Naive thymus-derived CD4-positive, alpha-beta T cell (primary cell): ENCODE results near the gene TMEM30A. TPM values are rescaled to one million over a fixed set of nuclear protein-coding genes. Genes with fewer than 3 reads are reported as not detected.

Experiments
- ATAC-seq: fragments of 150-1000 bp; cut with Tn5 transposase; 2 replicates; pipeline ENCODE4 v1.10.0; 2021; ENCODE audit warnings: mild to moderate bottlenecking, moderate library complexity
- CTCF ChIA-PET: fragments of 350-600 bp; sonication (Branson Sonifier 250); formaldehyde crosslinking; loops from one replicate; lab custom pipeline; 2021; ENCODE audit warnings: antibody characterized with exemption; lab: Charles Lee
- POLR2A ChIA-PET: fragments of 350-600 bp; sonication (Branson Sonifier 250); formaldehyde crosslinking; loops from one replicate; lab custom pipeline; 2021; ENCODE audit warnings: antibody characterized with exemption, inconsistent platforms; lab: Charles Lee
- DNase-seq, 9 donors: peaks; one replicate each; pipeline versions ENCODE4 v3.0.0 to v3.0.0-alpha.2; 2020 to 2022; ENCODE audit warnings: mixed read lengths in 1 of 9
- H3K27ac ChIP-seq: one replicate; pipeline ENCODE4 v1.7.0; 2013; ENCODE audit warnings: mild to moderate bottlenecking, low read depth, low read length, moderate library complexity
- H3K27me3 ChIP-seq, 2 donors: one replicate each; pipeline ENCODE4 v1.7.0; 2013; ENCODE audit warnings: low read length in 2 of 2, mild to moderate bottlenecking in 2 of 2, moderate library complexity in 2 of 2; ENCODE audit not compliant: control insufficient read depth in 2 of 2, insufficient read depth in 2 of 2
- H3K36me3 ChIP-seq, 3 experiments: 1 replicate in 2 of 3; 2 replicates in 1 of 3; pipeline ENCODE4 v1.7.0; 2013; ENCODE audit warnings: low read length in 3 of 3, mild to moderate bottlenecking in 3 of 3, moderate library complexity in 1 of 3; ENCODE audit not compliant: insufficient read depth in 3 of 3, control insufficient read depth in 2 of 3
- H3K4me1 ChIP-seq, 2 donors: one replicate each; pipeline ENCODE4 v1.7.0; 2013; ENCODE audit warnings: low read length in 2 of 2, mild to moderate bottlenecking in 2 of 2, moderate library complexity in 1 of 2; ENCODE audit not compliant: control insufficient read depth in 2 of 2, insufficient read depth in 2 of 2
- H3K4me3 ChIP-seq: 2 replicates; pipeline ENCODE4 v1.7.0; 2013; ENCODE audit warnings: mild to moderate bottlenecking, low read length
- H3K9me3 ChIP-seq, 3 experiments: 1 replicate in 2 of 3; 2 replicates in 1 of 3; pipeline ENCODE4 v1.7.0; 2013; ENCODE audit warnings: low read length in 3 of 3; ENCODE audit not compliant: control insufficient read depth in 2 of 3
- H3K27ac Mint-ChIP-seq, 9 donors: one replicate each; pipeline ENCODE4 v1.8.0; 2020 to 2022; ENCODE audit warnings: mixed read lengths in 9 of 9, mild to moderate bottlenecking in 8 of 9, moderate library complexity in 5 of 9, inconsistent platforms in 2 of 9
- H3K27me3 Mint-ChIP-seq, 5 donors: one replicate each; pipeline ENCODE4 v1.8.0; 2021 to 2022; ENCODE audit warnings: mixed read lengths in 5 of 5, mild to moderate bottlenecking in 1 of 5
- H3K36me3 Mint-ChIP-seq, 5 donors: one replicate each; pipeline ENCODE4 v1.8.0; 2020 to 2022; ENCODE audit warnings: mixed read lengths in 5 of 5, mild to moderate bottlenecking in 3 of 5, inconsistent platforms in 1 of 5
- H3K4me1 Mint-ChIP-seq, 7 donors: one replicate each; pipeline ENCODE4 v1.8.0; 2020 to 2022; ENCODE audit warnings: mixed read lengths in 7 of 7, mild to moderate bottlenecking in 3 of 7, inconsistent platforms in 1 of 7
- H3K4me3 Mint-ChIP-seq, 10 donors: one replicate each; pipeline ENCODE4 v1.8.0; 2020 to 2022; ENCODE audit warnings: mild to moderate bottlenecking in 10 of 10, mixed read lengths in 10 of 10, moderate library complexity in 6 of 10, inconsistent platforms in 2 of 10
- H3K9me3 Mint-ChIP-seq, 11 donors: one replicate each; pipeline ENCODE4 v1.8.0; 2020 to 2022; ENCODE audit warnings: mixed read lengths in 11 of 11, mild to moderate bottlenecking in 4 of 11, inconsistent platforms in 1 of 11, moderate library complexity in 1 of 11
- intact Hi-C, 2 donors: fragments of 100-400 bp; cut with micrococcal nuclease; formaldehyde crosslinking; loops; one replicate each; pipeline ENCODE4 v1.15.1; 2023
- polyA plus RNA-seq, 2 donors: library from polyadenylated mRNA; unstranded; fragments of 300-500 nt; fragmentation: Illumina TruSeq; gene quantifications; one replicate each; pipeline ENCODE4 v1.2.3, GENCODE V29; 2021
- total RNA-seq, 6 experiments: library from RNA in 5 of 6; stranded (reverse) in 5 of 6; gene quantifications; 1 replicate in 5 of 6; 2 replicates in 1 of 6; pipeline ENCODE4 v1.2.3 and lab custom pipeline; 2021 to 2026

The TMEM30A gene
- total and polyA plus RNA-seq, 7 experiments from 2014 or later, result 26.7 to 91.4 (median 40.6) TPM

DNA sequence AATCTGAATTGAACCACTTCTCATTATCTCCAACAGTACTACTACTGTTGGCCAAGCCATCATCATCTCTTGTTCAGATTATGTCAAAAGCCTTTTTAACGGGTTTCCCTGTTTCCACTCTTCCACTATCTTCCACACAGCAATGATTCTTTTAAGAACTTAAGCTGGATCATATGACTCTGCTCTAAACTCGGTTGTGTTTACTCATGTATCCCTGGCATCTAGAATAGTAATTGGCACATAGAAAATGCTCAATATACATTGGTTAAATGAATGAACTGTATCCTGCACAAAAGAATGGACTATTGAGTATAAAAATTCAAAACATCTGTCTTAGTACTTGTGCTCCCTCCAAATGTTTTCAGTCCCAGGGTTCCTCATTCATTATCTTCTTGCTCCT, 38.2 kb downstream of the TMEM30A start:
- Histone ChIP-seq H3K9me3 (no peaks in the 10 kb centered on the region), H3K27me3 (no peaks in the 10 kb centered on the region), H3K4me3 (no peak overlapping the region), H3K36me3 (peaks cover 0 to 3% (median 0%) of the 10 kb centered on the region in 3 experiments), H3K27ac (no peak overlapping the region), H3K4me1 (peaks cover under 1 to 5% of the 10 kb centered on the region in 2 donors)
- Mint-ChIP-seq H3K9me3 (peaks cover 0 to 2% (median 0%) of the 10 kb centered on the region in 11 donors), H3K4me1 (peaks cover under 1 to 32% (median 26%) of the 10 kb centered on the region in 7 donors), H3K27me3 (peaks cover 0 to 17% (median 15%) of the 10 kb centered on the region in 5 donors), H3K36me3 (peaks cover 0 to 6% (median under 1%) of the 10 kb centered on the region in 5 donors), H3K4me3 (peak overlapping the region in 1 of 10 donors; percentile 5), H3K27ac (peak overlapping the region in 1 of 9 donors; percentile 55)
- no peak for DNase-seq
- intact Hi-C loops, result loop anchor here in 1 of 2 donors (10.0 kb wide), 1 partner anchor 1782 kb away; the partner anchor contains the start of gene MTO1
- ATAC-seq, result no peak
- ChIA-PET CTCF (no interaction called here), POLR2A (interaction anchor here (1.0 kb wide), 1 partner anchor 38 kb away, joined by 4 read pairs; the partner anchor contains the start of gene TMEM30A)

DNA sequence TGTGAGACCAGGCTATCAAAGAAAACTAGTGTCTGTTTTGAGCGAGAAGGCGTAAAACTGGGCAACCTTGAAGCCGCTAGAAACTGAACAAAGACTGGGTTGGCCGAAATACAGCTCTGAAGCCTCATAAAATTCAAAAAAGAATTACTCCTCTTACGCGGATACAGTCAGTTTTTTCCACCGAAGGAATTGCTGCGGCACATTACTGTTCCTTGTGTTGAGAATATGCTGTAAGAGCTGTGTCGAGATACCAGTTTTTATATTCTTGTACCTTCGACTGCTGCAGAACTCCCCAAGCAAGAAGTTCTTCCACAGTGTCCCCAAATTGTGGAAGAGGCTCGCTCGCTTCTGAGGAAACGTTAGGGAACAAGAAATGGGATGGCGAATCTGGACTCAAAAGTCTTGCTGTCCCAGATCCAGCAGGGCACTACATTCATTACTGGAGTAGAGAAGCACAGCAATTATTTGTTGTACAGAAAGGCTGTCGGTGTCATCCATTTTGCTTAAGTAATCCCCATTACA, 40.5 kb downstream of the TMEM30A start:
- intact Hi-C loops, result loop anchor here in 1 of 2 donors (2.0 to 10.0 kb wide), 2 partner anchors 1723 to 1779 kb away; partner anchors contain the start of genes EEF1A1 and MTO1
- peak overlapping the region; percentile 84 for H3K4me3 ChIP-seq
- no peaks in the 10 kb centered on the region for H3K27me3 ChIP-seq
- H3K9me3 ChIP-seq, result no peaks in the 10 kb centered on the region
- Mint-ChIP-seq H3K9me3 (peaks cover 0 to 2% (median 0%) of the 10 kb centered on the region in 11 donors), H3K4me1 (peaks cover 9 to 51% (median 33%) of the 10 kb centered on the region in 7 donors), H3K27me3 (peaks cover 0 to 17% (median 15%) of the 10 kb centered on the region in 5 donors), H3K36me3 (peaks cover 0 to 18% (median 13%) of the 10 kb centered on the region in 5 donors), H3K4me3 (peak overlapping the region; percentile 88 to 99 (median 98)), H3K27ac (peak overlapping the region; percentile 94 to 100 (median 98))
- peak overlapping the region; percentile 90 for H3K27ac ChIP-seq
- H3K4me1 ChIP-seq, result peaks cover 10 to 11% of the 10 kb centered on the region in 2 donors
- H3K36me3 ChIP-seq, result peaks cover 0 to 11% (median 9%) of the 10 kb centered on the region in 3 experiments
- ATAC-seq, result no peak
- CTCF ChIA-PET, result interaction anchor here (0.5 to 1.2 kb wide), 2 partner anchors 40 to 1153 kb away, joined by 4 read pairs; partner anchors contain the start of gene TMEM30A
- POLR2A ChIA-PET, result interaction anchor here (0.6 to 2.4 kb wide), 16 partner anchors 19 to 1723 kb away, joined by 3 to 32 read pairs (median 4); partner anchors contain the start of genes EEF1A1, SENP6 and TMEM30A
- peak in 1 of 9 donors; percentile 2 for DNase-seq

DNA sequence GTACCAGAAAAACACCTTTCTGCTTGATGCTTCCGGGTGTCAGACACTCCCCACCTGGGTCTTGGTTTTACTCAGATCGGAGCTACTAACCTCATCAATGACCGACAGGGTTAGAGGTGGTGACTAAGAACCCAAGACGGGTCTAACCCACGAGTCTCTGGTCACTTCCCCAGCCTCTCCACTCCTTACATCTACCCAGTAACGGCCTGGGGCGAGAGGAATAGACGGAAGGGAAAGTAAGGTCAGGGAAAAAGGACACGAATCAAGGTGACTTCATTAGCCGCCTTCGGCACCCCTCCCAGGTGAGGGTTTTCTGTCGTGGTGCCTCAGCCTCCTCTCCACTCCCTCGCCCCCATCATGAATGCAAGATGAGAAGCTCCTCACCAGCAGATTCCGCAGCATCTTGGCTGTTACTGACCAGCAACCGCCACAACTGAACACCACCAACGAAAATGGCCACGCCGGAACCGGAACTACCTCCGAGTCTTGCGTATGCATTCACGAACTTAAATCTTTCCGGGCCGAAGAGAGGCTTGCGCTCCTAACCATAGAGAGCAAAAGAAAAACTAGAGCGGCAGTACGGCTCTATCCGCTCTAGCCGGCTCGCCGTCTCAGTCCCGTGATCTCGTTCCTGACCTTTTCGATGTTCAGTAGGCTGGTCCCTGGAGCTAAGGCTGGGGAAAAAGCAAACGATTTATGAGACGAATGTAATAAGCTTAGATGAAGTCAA, 41.1 kb downstream of the TMEM30A start, which contains the start of gene COX7A2:
TSS of gene COX7A2 (minus strand) at position 469 of the 730 bp plus-strand sequence. CDS start at position 402, 67 bp downstream.
- peak; percentile 98 for ATAC-seq
- Histone ChIP-seq H3K4me1 (peaks cover 10 to 11% of the 10 kb centered on the region in 2 donors), H3K36me3 (peaks cover 0 to 14% (median 14%) of the 10 kb centered on the region in 3 experiments), H3K4me3 (peak within 1 kb of the TSS; percentile 84), H3K27ac (peak within 1 kb of the TSS; percentile 90), H3K27me3 (no peaks in the 10 kb centered on the region), H3K9me3 (no peaks in the 10 kb centered on the region)
- Mint-ChIP-seq H3K36me3 (peaks cover 0 to 22% (median 12%) of the 10 kb centered on the region in 5 donors), H3K27ac (peak within 1 kb of the TSS; percentile 94 to 100 (median 98)), H3K9me3 (peaks cover 0 to 2% (median 0%) of the 10 kb centered on the region in 11 donors), H3K27me3 (peaks cover 0 to 17% (median 15%) of the 10 kb centered on the region in 5 donors), H3K4me3 (peak within 1 kb of the TSS; percentile 88 to 99 (median 98)), H3K4me1 (peaks cover 9 to 53% (median 33%) of the 10 kb centered on the region in 7 donors)
- intact Hi-C loops, result loop anchor here (1.0 to 10.0 kb wide), 10 partner anchors 41 to 1790 kb away; partner anchors contain the start of genes EEF1A1 (in 2 of the 2), TMEM30A (in 2 of the 2), MTO1 (in 1 of the 2) and SLC17A5 (in 1 of the 2)
- POLR2A ChIA-PET, result interaction anchor here (0.5 to 2.4 kb wide), 22 partner anchors 9 to 1982 kb away, joined by 3 to 32 read pairs (median 4); partner anchors contain the start of genes EEF1A1, SENP6 and TMEM30A
- CTCF ChIA-PET, result interaction anchor here (0.5 to 1.2 kb wide), 3 partner anchors 39 to 1152 kb away, joined by 3 to 4 read pairs (median 4); partner anchors contain the start of gene TMEM30A
- DNase-seq, result peak; percentile 66 to 91 (median 83)

DNA sequence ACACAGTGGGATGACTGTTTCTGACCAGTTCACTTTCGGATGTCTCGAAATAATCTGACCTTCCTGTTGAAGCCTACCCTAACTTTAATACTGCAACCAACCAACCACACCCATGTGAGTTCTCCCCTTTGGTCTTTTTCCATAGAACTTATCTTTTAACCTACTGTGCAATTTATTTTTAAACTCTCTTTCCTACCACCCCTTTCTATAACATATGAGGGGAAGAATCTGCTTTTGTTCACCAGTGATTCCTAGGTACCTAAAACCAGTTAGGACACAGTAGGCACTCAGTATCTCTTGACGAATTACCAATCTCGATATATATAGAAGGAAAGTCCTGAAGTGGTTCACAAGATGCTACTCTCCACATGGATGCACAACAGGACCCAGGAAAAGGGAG, 48.0 kb downstream of the TMEM30A start:
- intact Hi-C loops, result no loop called here
- no peaks in the 10 kb centered on the region for H3K27me3 ChIP-seq
- peaks cover 9 to 23% (median 13%) of the 10 kb centered on the region in 7 donors for H3K4me1 Mint-ChIP-seq
- H3K9me3 Mint-ChIP-seq, result no peaks in the 10 kb centered on the region
- no peak overlapping the region for H3K27ac Mint-ChIP-seq
- no peak overlapping the region for H3K4me3 ChIP-seq
- ATAC-seq (no peak), DNase-seq (no peak)
- H3K9me3 ChIP-seq, result no peaks in the 10 kb centered on the region
- H3K36me3 ChIP-seq, result peaks cover 12 to 25% (median 19%) of the 10 kb centered on the region in 3 experiments
- peaks cover 6 to 34% (median 19%) of the 10 kb centered on the region in 5 donors for H3K36me3 Mint-ChIP-seq
- peaks cover 7 to 10% of the 10 kb centered on the region in 2 donors for H3K4me1 ChIP-seq
- POLR2A ChIA-PET, result no interaction called here
- no peaks in the 10 kb centered on the region for H3K27me3 Mint-ChIP-seq
- CTCF ChIA-PET, result no interaction called here
- no peak overlapping the region for H3K4me3 Mint-ChIP-seq
- no peak overlapping the region for H3K27ac ChIP-seq

DNA sequence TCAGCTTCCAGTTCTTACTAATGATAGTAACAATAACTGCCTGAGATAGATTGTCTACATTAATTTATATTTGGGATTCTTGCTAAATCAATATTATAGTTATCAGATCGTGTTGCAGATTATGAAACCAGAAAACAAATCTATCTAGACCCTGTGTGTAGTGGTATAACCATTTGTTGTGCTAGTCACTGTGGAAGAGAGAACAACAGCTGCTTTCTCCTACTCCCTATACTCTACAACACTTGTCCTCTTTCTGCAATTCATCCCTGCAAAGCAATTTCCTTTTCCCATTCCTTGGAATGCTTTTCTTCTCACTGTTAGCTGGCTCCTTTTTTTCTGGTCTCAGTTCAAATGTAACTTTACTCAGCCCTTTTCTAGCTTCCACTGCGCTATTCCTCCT, 49.3 kb downstream of the TMEM30A start:
- Histone ChIP-seq H3K4me3 (no peak overlapping the region), H3K27ac (no peak overlapping the region), H3K27me3 (no peaks in the 10 kb centered on the region), H3K4me1 (no peaks in the 10 kb centered on the region), H3K36me3 (peaks cover 12 to 25% (median 15%) of the 10 kb centered on the region in 3 experiments), H3K9me3 (no peaks in the 10 kb centered on the region)
- ATAC-seq (no peak), DNase-seq (no peak)
- no peak overlapping the region for H3K4me3 Mint-ChIP-seq
- no peaks in the 10 kb centered on the region for H3K9me3 Mint-ChIP-seq
- intact Hi-C loops, result no loop called here
- peaks cover 6 to 26% (median 12%) of the 10 kb centered on the region in 5 donors for H3K36me3 Mint-ChIP-seq
- no peaks in the 10 kb centered on the region for H3K27me3 Mint-ChIP-seq
- peak overlapping the region in 6 of 9 donors; percentile 3 to 44 (median 15) for H3K27ac Mint-ChIP-seq
- H3K4me1 Mint-ChIP-seq, result peaks cover 0 to 12% (median 4%) of the 10 kb centered on the region in 7 donors
- ChIA-PET POLR2A (interaction anchor here (2.1 kb wide), 1 partner anchor 8 kb away, joined by 8 read pairs; the partner anchor contains the start of gene COX7A2), CTCF (no interaction called here)
